Fibroblast of upper back skin (primary cell): Measurements from ENCODE around the gene GOLGA8B.
"Not testable (repeated sequence)": the region's sequence is repeated elsewhere in the genome, so short reads cannot be mapped to it uniquely, and the experiment has no call there.

ENCODE experiments used
- DNase-seq: peaks from one replicate; pipeline ENCODE4 v3.0.0-alpha.2; 2013

Gene GOLGA8B

DNA sequence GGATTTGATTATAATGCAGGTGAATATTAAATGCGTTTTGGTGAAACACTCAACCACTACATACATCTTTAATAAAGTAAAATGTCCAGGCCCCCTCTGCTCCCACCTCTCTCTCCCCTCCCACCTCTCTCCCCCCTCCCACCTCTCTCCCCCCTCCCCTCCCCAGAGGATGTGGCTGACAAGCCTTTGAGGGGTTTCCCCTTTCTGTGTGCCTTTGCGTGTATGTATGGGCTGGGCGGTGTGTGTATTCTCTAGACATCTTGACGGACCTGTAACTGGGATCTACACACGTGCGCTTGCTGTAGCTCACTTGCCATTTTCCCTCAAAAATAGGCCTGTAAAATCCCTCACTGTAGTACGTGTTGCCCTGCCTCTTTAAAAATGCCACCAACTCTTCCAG is 28.3 kb downstream of the GOLGA8B start:
- not testable (repeated sequence) for DNase-seq

DNA sequence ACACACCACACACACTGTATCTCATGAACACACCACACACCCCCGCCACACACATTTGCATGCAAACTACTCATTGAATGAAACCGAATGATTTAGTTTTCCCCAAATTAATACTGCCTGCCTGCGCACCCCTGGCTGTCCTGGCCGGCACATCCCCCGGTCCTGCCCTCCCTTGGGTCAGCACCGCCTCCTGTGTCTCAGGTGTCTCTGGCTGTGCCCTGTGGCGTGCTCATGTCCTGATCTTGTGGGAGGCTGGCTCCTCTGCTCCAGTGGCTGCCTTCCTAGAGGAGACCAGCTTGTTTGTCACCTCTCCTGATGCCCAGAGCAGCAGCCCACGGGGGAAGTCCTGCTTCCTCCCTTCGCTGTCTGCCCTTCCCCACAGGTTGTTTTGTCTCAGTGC is 28.7 kb downstream of the GOLGA8B start:
- DNase-seq, result not testable (repeated sequence)

DNA sequence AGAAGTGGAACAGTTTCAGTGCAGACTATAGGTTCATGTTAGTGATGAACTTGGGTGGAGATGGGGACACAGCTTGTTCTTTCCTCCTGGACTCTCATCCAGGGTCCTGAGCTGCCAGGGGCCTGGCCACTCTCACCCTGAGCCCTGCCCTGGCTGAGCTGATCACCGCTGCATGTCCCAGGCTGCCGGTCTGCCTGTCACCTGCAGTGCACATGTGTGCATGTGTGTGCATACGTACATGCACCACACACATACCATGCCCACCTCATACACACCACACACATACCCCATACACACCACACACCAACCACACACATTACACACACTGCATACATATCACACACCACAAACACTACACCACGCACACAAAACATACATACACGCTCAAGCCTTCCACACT is 29.3 kb downstream of the GOLGA8B start:
- not testable (repeated sequence) for DNase-seq

DNA sequence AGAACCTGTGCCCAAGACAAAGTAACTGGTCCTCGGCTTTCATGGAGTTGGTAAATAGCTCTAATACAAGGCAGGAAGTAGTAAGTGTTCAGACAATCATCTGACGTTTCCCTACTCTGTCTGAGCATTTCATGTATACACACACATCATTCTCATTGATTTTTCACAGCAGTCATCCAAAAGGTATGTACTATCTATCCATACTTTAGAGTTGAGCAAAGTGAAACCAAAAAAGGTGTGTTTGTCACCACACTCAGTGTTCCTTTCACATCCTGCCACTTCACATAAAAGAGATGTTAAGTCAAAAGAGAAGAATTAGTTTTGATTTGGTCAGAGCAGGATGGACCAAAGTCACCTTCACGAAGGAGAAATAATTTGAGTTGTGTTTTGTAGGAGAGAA is 33.3 kb downstream of the GOLGA8B start:
- DNase-seq, result not testable (repeated sequence)

DNA sequence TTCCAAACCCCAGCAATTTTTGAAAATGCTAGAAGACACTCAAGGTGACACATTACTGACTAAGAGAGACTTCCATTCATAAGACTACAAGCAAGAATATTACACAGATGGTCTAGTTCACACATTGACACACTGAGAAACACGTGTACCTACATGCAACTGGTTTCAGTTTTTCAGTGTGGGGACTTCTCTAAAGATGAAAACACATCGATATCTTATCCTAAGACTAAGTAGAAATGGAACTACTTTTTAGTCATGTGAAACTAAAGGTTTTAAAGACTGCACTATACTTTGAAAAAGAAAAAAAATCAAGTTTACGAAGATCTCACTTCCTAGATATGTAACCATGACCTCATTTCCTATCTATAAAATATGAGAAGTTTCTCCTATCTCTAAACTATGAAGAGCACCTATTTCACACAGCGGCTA is 34.1 kb downstream of the GOLGA8B start:
- DNase-seq, result not testable (repeated sequence)

DNA sequence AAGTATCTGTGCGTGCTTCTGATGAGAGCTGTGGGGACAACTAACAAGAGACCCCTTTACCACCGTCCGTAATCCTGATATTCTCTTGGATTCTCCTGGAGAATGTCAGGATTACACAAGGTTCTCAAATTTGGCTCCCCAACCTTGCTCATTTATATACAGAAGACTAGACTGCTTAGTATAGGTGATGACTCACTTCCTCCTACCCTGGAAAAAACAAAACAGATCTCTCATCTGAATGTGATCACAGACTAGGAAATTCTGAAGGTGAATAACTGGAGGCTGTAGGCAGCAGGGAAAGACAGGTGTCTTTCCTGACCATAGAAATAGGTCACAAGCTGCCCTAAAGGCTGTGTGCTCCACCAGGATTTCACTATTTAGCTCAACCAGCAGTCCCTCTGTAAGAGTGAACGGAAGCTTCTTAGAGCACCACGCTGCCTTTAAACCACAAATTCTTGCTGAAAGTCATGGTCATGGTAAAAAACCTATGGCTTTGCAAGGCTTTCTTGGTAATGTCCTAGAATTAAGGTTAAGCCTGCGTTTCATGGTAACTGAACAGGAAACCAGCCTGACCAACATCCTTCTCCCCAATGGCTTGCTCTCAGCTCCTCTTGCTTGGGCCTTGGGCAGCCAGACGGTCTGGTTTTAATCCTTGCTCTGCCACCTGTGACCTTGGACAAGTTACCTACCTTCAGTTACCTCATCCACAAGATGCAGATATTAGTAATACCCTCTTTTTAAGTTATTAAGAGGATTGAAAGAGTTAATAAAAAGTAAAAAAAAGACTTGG is 39.4 kb downstream of the GOLGA8B start:
- not testable (repeated sequence) for DNase-seq

DNA sequence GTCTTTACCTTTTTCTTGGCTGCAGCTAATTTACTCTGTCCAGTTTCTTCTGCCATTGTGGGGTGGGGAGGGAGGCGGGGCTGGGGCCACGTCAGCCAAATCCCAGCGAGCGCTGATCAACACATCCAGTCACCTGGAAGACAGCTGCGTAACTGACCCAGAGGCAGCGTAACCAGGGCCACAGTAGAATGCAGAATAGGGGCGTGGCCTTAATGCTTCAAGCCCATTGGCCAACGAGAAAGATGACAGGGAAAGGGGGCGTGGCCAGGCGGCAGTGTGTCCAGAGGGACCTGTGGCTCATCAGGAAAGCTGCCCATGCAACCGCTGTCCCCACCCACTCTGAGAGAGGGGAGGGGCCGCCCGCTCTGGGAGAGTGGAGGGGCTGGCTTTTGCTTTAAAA is 47.6 kb downstream of the GOLGA8B start:
- DNase-seq, result not testable (repeated sequence)
